T47D (cell line): ENCODE measurements around the gene ADGRB2.

Experiments
- DNase-seq, 2 experiments: peaks; one replicate each; pipeline versions ENCODE4 v3.0.0 to v3.0.0-alpha.2; 2011 to 2012; ENCODE audit warnings: low read depth in 1 of 2, low spot score in 1 of 2
- JUND ChIP-seq: IDR thresholded peaks from 2 replicates; pipeline ENCODE4 v1.6.1; 2012; ENCODE audit warnings: low read depth
- in situ Hi-C: cut with HindIII; loops from 2 replicates; pipeline ENCODE4 v1.10.0; 2016; ENCODE audit warnings: low sequenced_read_pairs, low pct_unique_long_range_greater_than_20kb

The ADGRB2 gene

DNA sequence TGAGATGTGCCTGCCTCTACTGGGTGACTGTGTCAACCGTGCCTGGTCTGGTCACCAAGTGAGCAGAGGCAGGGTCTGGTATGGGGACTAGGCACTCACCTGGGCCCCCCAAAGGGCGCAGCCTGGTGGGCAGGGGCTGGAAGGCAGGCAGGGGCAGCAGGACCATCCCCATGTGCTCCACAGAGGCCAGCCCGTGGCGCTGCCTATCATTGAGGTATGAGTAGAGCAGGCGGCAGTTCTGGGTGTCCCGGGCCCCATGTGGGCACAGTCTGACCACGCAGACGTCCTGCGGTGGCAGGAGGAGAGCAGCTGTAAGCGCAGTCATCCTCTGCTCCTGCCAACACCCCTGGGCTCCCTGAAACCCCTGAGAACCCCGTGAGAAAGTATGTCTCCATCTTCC lies 28.0 kb upstream of the ADGRB2 start:
- no peak for DNase-seq
- in situ Hi-C loops = no loop called here
- TF ChIP-seq JUND = no peak

GRCh38 chr1:31791131-31791858 lies 27.2 kb upstream of the ADGRB2 start:
- DNase-seq = no peak
- in situ Hi-C loops = no loop called here
- TF ChIP-seq JUND = no peak

GRCh38 chr1:31790641-31791091 lies 26.5 kb upstream of the ADGRB2 start:
- no peak for TF ChIP-seq JUND
- DNase-seq = no peak
- in situ Hi-C loops = no loop called here

- in situ Hi-C loops = no loop called here
- no peak for DNase-seq
- no peak for TF ChIP-seq JUND
Measured at GRCh38 chr1:31790140-31790539, 26.0 kb upstream of the ADGRB2 start.

DNA sequence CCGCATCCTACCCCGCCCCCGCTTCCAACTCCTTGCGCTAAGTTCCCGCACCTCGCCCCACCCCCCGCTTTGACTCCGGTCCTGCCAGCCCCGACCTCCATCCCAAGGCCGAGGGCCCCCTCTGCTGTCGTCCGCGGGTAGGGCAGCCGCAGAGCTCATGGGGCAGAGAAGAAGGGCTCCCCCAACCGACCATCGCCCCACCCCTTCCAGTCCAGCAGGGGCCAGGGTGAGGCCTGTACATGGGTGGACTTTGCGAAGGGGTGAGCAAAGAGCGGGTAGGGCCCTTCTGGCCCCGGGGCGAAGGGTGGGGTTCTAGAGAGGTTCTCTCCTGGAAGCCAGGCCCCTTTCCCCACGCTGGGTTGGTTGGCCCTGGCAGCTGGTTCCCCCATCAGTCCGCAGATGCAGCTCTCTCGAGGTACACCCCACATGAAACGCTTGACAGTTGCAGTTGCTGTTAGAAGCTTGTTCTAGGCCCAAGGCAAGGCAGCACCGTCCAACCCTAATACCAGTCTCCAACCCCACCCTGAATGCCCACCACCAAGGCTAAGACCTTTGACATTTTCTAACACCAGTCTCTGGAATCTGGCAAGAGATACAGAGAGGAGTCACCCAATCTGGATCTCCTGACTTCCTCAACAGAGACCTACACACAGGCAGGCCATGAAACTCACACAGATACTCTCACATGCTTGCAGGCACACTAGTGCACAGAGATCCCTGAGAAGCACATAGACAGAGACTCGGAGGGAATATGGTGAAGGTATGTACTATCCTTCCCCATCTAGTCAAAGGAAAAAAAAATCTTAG lies 25.3 kb upstream of the ADGRB2 start:
- DNase-seq = peak; percentile 87 to 88
- TF ChIP-seq JUND = no peak
- in situ Hi-C loops = no loop called here

DNA sequence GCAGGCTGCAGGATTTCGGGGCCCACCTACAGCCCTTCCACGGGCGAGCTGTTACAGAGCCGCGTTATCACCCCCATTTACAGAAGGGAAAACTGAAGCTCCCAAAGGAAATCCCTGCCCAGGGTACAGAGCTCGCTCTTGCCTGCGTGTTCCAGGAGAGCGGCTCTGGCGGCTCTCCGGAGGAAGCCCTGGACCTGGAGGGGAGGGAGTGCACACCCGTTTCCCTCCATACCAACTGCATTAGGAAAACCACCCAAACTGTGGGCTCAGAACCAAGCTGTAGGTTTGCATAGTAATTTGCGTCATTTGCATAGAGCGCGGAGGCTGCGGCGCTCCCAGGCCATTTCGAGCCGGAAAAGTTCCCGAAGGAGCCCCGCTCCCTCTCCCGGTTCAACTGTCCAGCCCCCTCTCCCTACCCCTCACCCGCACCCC lies 24.7 kb upstream of the ADGRB2 start:
- DNase-seq = peak in 1 of 2 experiments; percentile 75
- TF ChIP-seq JUND = no peak
- in situ Hi-C loops = no loop called here

- peak; percentile 80 to 92 for DNase-seq
- in situ Hi-C loops = no loop called here
- TF ChIP-seq JUND = no peak
Measured at GRCh38 chr1:31788138-31788824, 24.1 kb upstream of the ADGRB2 start.

DNA sequence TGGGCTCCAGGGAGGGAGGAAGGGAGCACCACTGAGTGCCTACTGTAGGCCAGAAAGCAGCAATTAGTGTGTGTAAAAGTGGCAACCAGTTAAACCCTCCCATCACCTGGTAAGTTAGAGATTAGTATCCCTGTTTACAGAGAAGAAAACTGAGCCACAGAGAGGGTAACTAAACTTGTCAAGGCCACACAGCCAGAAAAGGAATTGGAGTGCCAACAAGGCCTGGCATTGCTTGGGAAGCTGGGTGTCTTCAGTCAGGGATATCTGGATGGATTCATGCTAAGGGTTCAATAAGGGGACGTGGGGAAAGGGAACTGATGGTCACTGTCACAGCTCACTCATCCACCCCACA lies 23.6 kb upstream of the ADGRB2 start:
- TF ChIP-seq JUND = no peak
- no peak for DNase-seq
- in situ Hi-C loops = no loop called here

DNA sequence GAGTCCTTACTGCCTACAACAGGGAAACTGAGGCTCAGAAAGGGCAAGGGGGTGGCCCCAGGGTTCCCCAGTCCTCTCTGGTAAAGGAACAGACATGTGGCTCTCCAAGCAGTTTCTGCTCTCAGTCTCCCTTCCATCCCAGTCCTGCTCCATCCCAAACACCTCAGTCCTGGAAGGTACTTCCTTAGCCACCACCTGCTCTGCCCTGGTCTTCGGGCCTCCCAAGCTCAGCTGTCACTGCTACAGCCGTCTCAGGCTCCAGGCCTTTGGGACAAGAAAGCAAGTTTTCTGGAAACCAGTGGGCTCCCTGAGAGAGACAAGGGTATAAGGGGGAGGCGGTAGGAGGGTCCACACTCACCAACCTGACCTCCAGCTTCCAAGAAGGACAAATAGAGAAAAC lies 23.1 kb upstream of the ADGRB2 start:
- in situ Hi-C loops = no loop called here
- no peak for DNase-seq
- no peak for TF ChIP-seq JUND

GRCh38 chr1:31786366-31787060 lies 22.4 kb upstream of the ADGRB2 start:
- DNase-seq = no peak
- in situ Hi-C loops = no loop called here
- no peak for TF ChIP-seq JUND

- in situ Hi-C loops = no loop called here
- no peak for TF ChIP-seq JUND
- no peak for DNase-seq
Measured at GRCh38 chr1:31785947-31786290, 21.8 kb upstream of the ADGRB2 start.
